Measurements from ENCODE around the gene MACF1. TPM values are rescaled to one million over a fixed set of nuclear protein-coding genes. Genes with fewer than 3 reads are reported as not detected.
A peak's percentile ranks its signal among the peaks of the same experiment; 100 is the strongest.
"Not testable (repeated sequence)": the region's sequence is repeated elsewhere in the genome, so short reads cannot be mapped to it uniquely, and the experiment has no call there.

MACF1 gene
- total RNA-seq, 4 donors from 2014 or later = 421 to 942 (median 545) TPM

- DNase-seq (ENCODE audit: low spot score in 2 of 2) = no peak
- Histone ChIP-seq H3K36me3 (no peaks in the 10 kb centered on the region), H3K4me1 (peaks cover 44% of the 10 kb centered on the region)
Observed at GRCh38 chr1:39199593-39199992, 4.9 kb upstream of the MACF1 start.

GRCh38 chr1:39205102-39205780 lies 746 bp downstream of the MACF1 start:
- Histone ChIP-seq H3K36me3 (no peaks in the 10 kb centered on the region), H3K27ac (peak overlapping the region; percentile 88), H3K9me3 (no peaks in the 10 kb centered on the region), H3K4me3 (peak overlapping the region; percentile 35), H3K27me3 (no peaks in the 10 kb centered on the region), H3K4me1 (peaks cover 37% of the 10 kb centered on the region)
- no peak for DNase-seq (ENCODE audit: low spot score in 2 of 2)
- WGBS = 52% methylated on average over 4 of the region's 4 CpGs
- no peak for TF ChIP-seq POLR2AphosphoS5 (IDR thresholded peaks at IDR 0.05)
- TF ChIP-seq CTCF (IDR thresholded peaks at IDR 0.05) = no peak
- TF ChIP-seq POLR2A (IDR thresholded peaks at IDR 0.05) = no peak
- TF ChIP-seq EP300 (IDR thresholded peaks at IDR 0.05) = no peak

More at GRCh38 chr1:39199593-39199992, 4.9 kb upstream of the MACF1 start:
- Histone ChIP-seq H3K27ac (no peak overlapping the region), H3K27me3 (no peaks in the 10 kb centered on the region), H3K9me3 (no peaks in the 10 kb centered on the region), H3K4me3 (no peak overlapping the region)
- 71% methylated on average over 1 of the region's 1 CpG for WGBS
- no peak for TF ChIP-seq EP300 (IDR thresholded peaks at IDR 0.05)
- TF ChIP-seq POLR2A (IDR thresholded peaks at IDR 0.05) = no peak
- no peak for TF ChIP-seq POLR2AphosphoS5 (IDR thresholded peaks at IDR 0.05)
- TF ChIP-seq CTCF (IDR thresholded peaks at IDR 0.05) = no peak

DNA sequence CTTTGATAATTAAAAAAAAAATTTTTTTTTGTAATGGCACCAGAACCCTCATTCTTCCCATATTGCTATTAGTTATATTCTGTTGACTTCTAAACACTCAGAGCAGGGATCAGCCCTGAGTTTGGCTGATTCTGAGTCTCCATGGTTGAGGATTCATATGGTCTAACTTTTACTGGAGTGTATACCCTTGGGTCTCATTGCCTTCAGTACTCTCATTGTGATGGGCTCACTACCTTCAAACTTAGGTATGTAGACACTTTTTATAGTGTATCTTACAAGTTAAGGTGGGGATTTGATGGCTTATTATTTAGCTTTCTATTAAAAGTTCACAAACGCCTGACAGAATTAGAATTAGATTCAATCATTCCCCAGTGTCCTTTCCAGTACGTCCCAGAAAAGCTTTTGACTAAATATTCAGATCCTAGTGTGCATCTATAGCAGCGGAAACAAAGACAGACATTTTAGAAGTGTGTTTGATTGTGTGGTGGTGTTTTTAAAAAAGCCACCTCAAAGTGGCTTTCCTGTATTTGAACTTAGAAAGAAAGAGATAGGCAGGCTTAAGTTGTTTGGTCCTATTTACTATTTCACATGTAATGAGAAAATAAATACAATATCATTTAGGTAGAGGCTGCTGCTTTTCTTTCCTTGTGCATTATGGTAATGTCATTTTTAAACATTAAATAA lies 1.4 kb downstream of the MACF1 start:
- H3K27ac ChIP-seq = peak overlapping the region; percentile 88
- no peaks in the 10 kb centered on the region for H3K27me3 ChIP-seq
- peak overlapping the region; percentile 35 for H3K4me3 ChIP-seq
- no peaks in the 10 kb centered on the region for H3K36me3 ChIP-seq
- 43% methylated on average over 3 of the region's 3 CpGs for WGBS
- TF ChIP-seq CTCF (IDR thresholded peaks at IDR 0.05) (no peak), EP300 (IDR thresholded peaks at IDR 0.05) (no peak), POLR2A (IDR thresholded peaks at IDR 0.05) (no peak), POLR2AphosphoS5 (IDR thresholded peaks at IDR 0.05) (no peak)
- H3K9me3 ChIP-seq = no peaks in the 10 kb centered on the region
- peaks cover 37% of the 10 kb centered on the region for H3K4me1 ChIP-seq
- DNase-seq (ENCODE audit: low spot score in 2 of 2) = no peak

DNA sequence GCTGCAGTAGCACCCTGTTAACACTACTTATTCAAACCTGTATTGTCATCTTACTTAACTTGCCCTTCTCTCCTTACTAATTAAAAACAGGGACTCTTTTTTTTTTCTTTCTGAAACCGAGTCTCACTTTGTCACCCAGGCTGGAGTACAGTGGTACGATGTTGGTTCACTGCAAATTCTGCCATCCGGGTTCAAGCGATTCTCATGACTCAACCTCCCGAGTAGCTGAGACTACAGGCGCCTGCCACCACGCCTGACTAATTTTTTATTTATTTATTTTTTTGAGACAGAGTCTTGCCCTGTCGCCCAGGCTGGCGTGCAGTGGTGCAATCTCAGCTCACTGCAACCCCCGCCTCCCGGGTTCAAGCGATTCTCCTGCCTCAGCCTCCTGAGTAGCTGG lies 3.9 kb downstream of the MACF1 start:
- not testable (repeated sequence) for H3K27ac ChIP-seq; H3K9me3 ChIP-seq; DNase-seq (ENCODE audit: low spot score in 2 of 2); H3K27me3 ChIP-seq; H3K36me3 ChIP-seq; H3K4me3 ChIP-seq
- peaks cover 42% of the 10 kb centered on the region for H3K4me1 ChIP-seq
- 92% methylated on average over 12 of the region's 12 CpGs for WGBS

GRCh38 chr1:39210649-39211048 lies 6.2 kb downstream of the MACF1 start:
- Histone ChIP-seq H3K9me3 (no peaks in the 10 kb centered on the region), H3K4me3 (no peak overlapping the region), H3K27me3 (no peaks in the 10 kb centered on the region), H3K27ac (no peak overlapping the region), H3K36me3 (no peaks in the 10 kb centered on the region), H3K4me1 (peaks cover 44% of the 10 kb centered on the region)
- DNase-seq (ENCODE audit: low spot score in 2 of 2) = no peak
- TF ChIP-seq EP300 (IDR thresholded peaks at IDR 0.05) = no peak
- TF ChIP-seq POLR2A (IDR thresholded peaks at IDR 0.05) = no peak
- TF ChIP-seq CTCF (IDR thresholded peaks at IDR 0.05) = no peak
- no peak for TF ChIP-seq POLR2AphosphoS5 (IDR thresholded peaks at IDR 0.05)
- 92% methylated on average over 3 of the region's 3 CpGs for WGBS
